ENCODE measurements around the gene DESI2.

The DESI2 gene

GRCh38 chr1:244702620-244703019, 49.7 kb downstream of the DESI2 start:
- no peak overlapping the region for H3K4me2 ChIP-seq
- peaks cover 97% of the 10 kb centered on the region for H3K36me3 ChIP-seq

GRCh38 chr1:244704107-244704506, 51.2 kb downstream of the DESI2 start:
- no peak for TF ChIP-seq Cebpa-rat (IDR thresholded peaks at IDR 0.05)
- no peak overlapping the region for H3K9ac ChIP-seq
- no peaks in the 10 kb centered on the region for H3K27me3 ChIP-seq
- peaks cover 18% of the 10 kb centered on the region for H3K9me3 ChIP-seq
- no peak overlapping the region for H3K27ac ChIP-seq
- no peak overlapping the region for H3K4me3 ChIP-seq
- H3K4me1 ChIP-seq: no peaks in the 10 kb centered on the region
- no peak overlapping the region for H3K4me2 ChIP-seq
- H4K20me1 ChIP-seq: no peaks in the 10 kb centered on the region
- peaks cover 85% of the 10 kb centered on the region for H3K36me3 ChIP-seq

More at GRCh38 chr1:244702620-244703019, 49.7 kb downstream of the DESI2 start:
- Histone ChIP-seq H3K4me3 (no peak overlapping the region), H3K9me3 (peaks cover 23% of the 10 kb centered on the region), H3K27ac (no peak overlapping the region), H3K9ac (no peak overlapping the region), H3K4me1 (no peaks in the 10 kb centered on the region), H3K27me3 (no peaks in the 10 kb centered on the region), H4K20me1 (no peaks in the 10 kb centered on the region)
- no peak for TF ChIP-seq Cebpa-rat (IDR thresholded peaks at IDR 0.05)

GRCh38 chr1:244705261-244706234, 52.6 kb downstream of the DESI2 start:
- no peak overlapping the region for H3K4me3 ChIP-seq
- peaks cover 3% of the 10 kb centered on the region for H3K9me3 ChIP-seq
- no peak for TF ChIP-seq Cebpa-rat (IDR thresholded peaks at IDR 0.05)
- no peak overlapping the region for H3K9ac ChIP-seq
- H3K4me1 ChIP-seq: no peaks in the 10 kb centered on the region
- no peak overlapping the region for H3K27ac ChIP-seq
- H3K27me3 ChIP-seq: no peaks in the 10 kb centered on the region
- peaks cover 74% of the 10 kb centered on the region for H3K36me3 ChIP-seq
- no peak overlapping the region for H3K4me2 ChIP-seq
- no peaks in the 10 kb centered on the region for H4K20me1 ChIP-seq

GRCh38 chr1:244709076-244709475, 56.1 kb downstream of the DESI2 start:
- Histone ChIP-seq H3K4me1 (peaks cover 16% of the 10 kb centered on the region), H3K9ac (no peak overlapping the region)
- TF ChIP-seq Cebpa-rat (IDR thresholded peaks at IDR 0.05): no peak

GRCh38 chr1:244709476-244710368, 56.8 kb downstream of the DESI2 start:
- TF ChIP-seq Cebpa-rat (IDR thresholded peaks at IDR 0.05): no peak
- Histone ChIP-seq H3K9ac (no peak overlapping the region), H4K20me1 (no peaks in the 10 kb centered on the region), H3K27ac (no peak overlapping the region), H3K4me3 (no peak overlapping the region), H3K4me2 (no peak overlapping the region), H3K36me3 (peaks cover 32% of the 10 kb centered on the region), H3K4me1 (peaks cover 16% of the 10 kb centered on the region), H3K9me3 (no peaks in the 10 kb centered on the region), H3K27me3 (no peaks in the 10 kb centered on the region)

More at GRCh38 chr1:244709076-244709475, 56.1 kb downstream of the DESI2 start:
- no peaks in the 10 kb centered on the region for H3K9me3 ChIP-seq
- H3K27me3 ChIP-seq: no peaks in the 10 kb centered on the region
- peaks cover 39% of the 10 kb centered on the region for H3K36me3 ChIP-seq
- no peak overlapping the region for H3K4me3 ChIP-seq
- H4K20me1 ChIP-seq: no peaks in the 10 kb centered on the region
- no peak overlapping the region for H3K27ac ChIP-seq
- no peak overlapping the region for H3K4me2 ChIP-seq

GRCh38 chr1:244710474-244711062, 57.6 kb downstream of the DESI2 start:
- Histone ChIP-seq H3K27me3 (no peaks in the 10 kb centered on the region), H3K4me1 (peaks cover 16% of the 10 kb centered on the region), H3K9ac (no peak overlapping the region), H3K36me3 (peaks cover 24% of the 10 kb centered on the region), H3K4me2 (no peak overlapping the region), H3K9me3 (no peaks in the 10 kb centered on the region), H3K27ac (no peak overlapping the region), H4K20me1 (no peaks in the 10 kb centered on the region), H3K4me3 (no peak overlapping the region)
- TF ChIP-seq Cebpa-rat (IDR thresholded peaks at IDR 0.05): no peak

GRCh38 chr1:244712669-244713068, 59.7 kb downstream of the DESI2 start:
- H3K4me1 ChIP-seq: peaks cover 16% of the 10 kb centered on the region
- no peak for TF ChIP-seq Cebpa-rat (IDR thresholded peaks at IDR 0.05)
- no peaks in the 10 kb centered on the region for H4K20me1 ChIP-seq
- no peaks in the 10 kb centered on the region for H3K9me3 ChIP-seq
- no peak overlapping the region for H3K9ac ChIP-seq
- no peak overlapping the region for H3K4me3 ChIP-seq
- H3K27ac ChIP-seq: no peak overlapping the region
- H3K36me3 ChIP-seq: peaks cover 6% of the 10 kb centered on the region
- H3K4me2 ChIP-seq: no peak overlapping the region; the same call in 1 of the 2 replicates
- H3K27me3 ChIP-seq: no peaks in the 10 kb centered on the region

- H3K27me3 ChIP-seq: no peaks in the 10 kb centered on the region
- no peaks in the 10 kb centered on the region for H4K20me1 ChIP-seq
- H3K36me3 ChIP-seq: peaks cover 6% of the 10 kb centered on the region
- no peak overlapping the region for H3K27ac ChIP-seq
- no peak overlapping the region; the same call in 1 of the 2 replicates for H3K4me2 ChIP-seq
- peaks cover 16% of the 10 kb centered on the region for H3K4me1 ChIP-seq
- no peaks in the 10 kb centered on the region for H3K9me3 ChIP-seq
- H3K9ac ChIP-seq: no peak overlapping the region
- no peak for TF ChIP-seq Cebpa-rat (IDR thresholded peaks at IDR 0.05)
- H3K4me3 ChIP-seq: no peak overlapping the region
Observed at GRCh38 chr1:244713332-244713731, 60.4 kb downstream of the DESI2 start.

- peaks cover 32% of the 10 kb centered on the region for H3K27me3 ChIP-seq
- no peaks in the 10 kb centered on the region for H3K36me3 ChIP-seq
- no peak overlapping the region for H3K27ac ChIP-seq
- H3K9ac ChIP-seq: no peak overlapping the region
- peaks cover 19% of the 10 kb centered on the region for H3K4me1 ChIP-seq
- H3K9me3 ChIP-seq: no peaks in the 10 kb centered on the region; the same call in 1 of the 2 replicates
- TF ChIP-seq Cebpa-rat (IDR thresholded peaks at IDR 0.05): no peak
- no peaks in the 10 kb centered on the region for H4K20me1 ChIP-seq
- no peak overlapping the region for H3K4me2 ChIP-seq
- H3K4me3 ChIP-seq: no peak overlapping the region
Observed at GRCh38 chr1:244727871-244728474, 75.0 kb downstream of the DESI2 start.
